A549 (cell line): ENCODE data around the gene NID2. TPM values are rescaled to one million over a fixed set of nuclear protein-coding genes. Genes with fewer than 3 reads are reported as not detected.
A peak's percentile ranks its signal among the peaks of the same experiment; 100 is the strongest.

ENCODE experiments used
- ATAC-seq, 2 experiments: fragments of 200-7000 bp in 1 of 2; fragments of >200 bp in 1 of 2; cut with Nextera tagmentation in 1 of 2; cut with Tn5 transposase in 1 of 2; 3 replicates each; pipeline versions ENCODE4 v1.8.0 to v1.9.1; 2018 to 2020; ENCODE audit warnings: mild to moderate bottlenecking in 1 of 2, moderate library complexity in 1 of 2
- CTCF ChIA-PET: fragments of 300-600 bp; sonication (Branson Sonifier 250); formaldehyde crosslinking; extraction: SDS; loops from one replicate; lab custom pipeline; 2021; ENCODE audit warnings: antibody characterized with exemption, inconsistent platforms; lab: Yijun Ruan, JAX
- POLR2A ChIA-PET: fragments of 350-600 bp; formaldehyde crosslinking; extraction: SDS; loops from one replicate; lab custom pipeline; 2021; ENCODE audit warnings: antibody characterized with exemption, inconsistent platforms; lab: Yijun Ruan, JAX
- DNase-seq, 2 experiments: peaks; one replicate each; pipeline versions ENCODE4 v3.0.0 to v3.0.0-alpha.2; 2011 to 2016; ENCODE audit warnings: low read depth in 1 of 2, low spot score in 1 of 2
- FAIRE-seq: peaks from 2 replicates; lab custom pipeline; 2011; peaks lifted over from hg19 to GRCh38; lab: Jason Lieb, UNC
- H3K27ac ChIP-seq, 2 experiments: fragments of >200 bp; sonication (Bioruptor Twin); formaldehyde crosslinking; 3 replicates each; pipeline ENCODE4 v1.5.1; 2016 to 2017
- H3K4me1 ChIP-seq: fragments of >200 bp; sonication (Bioruptor Twin); formaldehyde crosslinking; 3 replicates; pipeline ENCODE4 v1.6.1; 2016
- H3K4me2 ChIP-seq: fragments of >200 bp; sonication (Bioruptor Twin); formaldehyde crosslinking; 3 replicates; pipeline ENCODE4 v1.6.1; 2016
- H3K4me3 ChIP-seq: fragments of >200 bp; sonication (Bioruptor Twin); formaldehyde crosslinking; 3 replicates; pipeline ENCODE4 v1.5.1; 2016
- H3K9me3 ChIP-seq: fragments of >200 bp; sonication (Bioruptor Twin); formaldehyde crosslinking; 3 replicates; pipeline ENCODE4 v1.6.1; 2016
- CBX8 ChIP-seq: fragments of 200-600 bp; sonication (generic); IDR thresholded peaks from 2 replicates; pipeline ENCODE4 v1.6.1; 2016
- EHF ChIP-seq: fragments of 250-450 bp; sonication (Bioruptor Pico); IDR thresholded peaks from 2 replicates; pipeline ENCODE4 v1.5.0; 2020; ENCODE audit warnings: mild to moderate bottlenecking
- ELK1 ChIP-seq: fragments of 150-350 bp; IDR thresholded peaks from 2 replicates; pipeline ENCODE4 v1.6.1; 2014; ENCODE audit warnings: low read depth, mild to moderate bottlenecking, low read length
- HOXB5 ChIP-seq: fragments of 250-450 bp; sonication (Bioruptor Pico); IDR thresholded peaks from 2 replicates; pipeline ENCODE4 v1.5.0; 2020; ENCODE audit warnings: mild to moderate bottlenecking, moderate library complexity
- MAFK ChIP-seq: fragments of 450-650 bp; IDR thresholded peaks from 2 replicates; pipeline ENCODE4 v1.6.1; 2014; ENCODE audit not compliant: partially characterized antibody
- NPAS2 ChIP-seq: fragments of 250-450 bp; sonication (Bioruptor Pico); IDR thresholded peaks from 2 replicates; pipeline ENCODE4 v1.8.0; 2022; ENCODE audit warnings: mild to moderate bottlenecking, moderate library complexity, borderline replicate concordance
- RAD21 ChIP-seq, 2 experiments: fragments of >200 bp in 1 of 2; sonication (Bioruptor Twin) in 1 of 2; formaldehyde crosslinking in 1 of 2; IDR thresholded peaks in 1 of 2; conservative IDR thresholded peaks in 1 of 2; 2 replicates in 1 of 2; 3 replicates in 1 of 2; pipeline ENCODE4 v1.6.1; 2012 to 2018; ENCODE audit warnings: inconsistent platforms in 1 of 2
- RCOR1 ChIP-seq: fragments of 150-350 bp; IDR thresholded peaks from 2 replicates; pipeline ENCODE4 v1.6.1; 2014; ENCODE audit warnings: antibody characterized with exemption, low read length, low read depth
- REST ChIP-seq: fragments of 200-600 bp; sonication (generic); IDR thresholded peaks from 2 replicates; pipeline ENCODE4 v1.6.1; 2016; ENCODE audit warnings: antibody characterized with exemption, mild to moderate bottlenecking, moderate library complexity
- RNF2 ChIP-seq: fragments of 200-600 bp; sonication (generic); IDR thresholded peaks from 2 replicates; pipeline ENCODE4 v1.6.1; 2016; ENCODE audit warnings: low read depth, mild to moderate bottlenecking, antibody characterized with exemption, moderate library complexity, borderline replicate concordance
- ZSCAN20 ChIP-seq: fragments of 250-450 bp; sonication (Bioruptor Pico); IDR thresholded peaks from 2 replicates; pipeline ENCODE4 v1.8.0; 2022; ENCODE audit warnings: mild to moderate bottlenecking, moderate library complexity
- WGBS: methylation state at CpG from one replicate; pipeline ENCODE4 v1.1.6; 2017; ENCODE audit errors: missing lambda C conversion rate; 5-methylcytosine and 5-hydroxymethylcytosine counted together
- polyA plus RNA-seq, 4 experiments: library from polyadenylated mRNA; depleted of rRNA in 3 of 4; stranded (reverse); fragments of >200 nt; fragmentation: RNase III in 1 of 4; extraction: RNeasy Plus Mini Kit Qiagen cat#74134 plus additional on column Dnase treatment in 1 of 4; gene quantifications; 2 replicates in 3 of 4; 3 replicates in 1 of 4; pipeline ENCODE4 v1.2.3, GENCODE V29; 2011 to 2017
- TF ChIP-seq, protein P1 (sequence below): fragments of >200 bp; sonication (Bioruptor Twin); formaldehyde crosslinking; IDR thresholded peaks from 3 replicates; pipeline ENCODE4 v1.6.1; 2016
- TF ChIP-seq, protein P2 (sequence below): fragments of 450-650 bp; IDR thresholded peaks from 2 replicates; pipeline ENCODE4 v1.6.1; 2014; ENCODE audit warnings: antibody characterized with exemption

Gene NID2
- polyA plus RNA-seq, 2 of the 4 experiments (the other 2 are of a cell fraction): 7.3 to 20.6 TPM

- no peak for DNase-seq
- H3K4me2 ChIP-seq: peak overlapping the region; percentile 90; the same call in 2 of the 3 replicates
- ATAC-seq: no peak
- H3K9me3 ChIP-seq: no peaks in the 10 kb centered on the region
- FAIRE-seq: no peak
- ChIA-PET CTCF (interaction anchor here (3.1 to 4.9 kb wide), 3 partner anchors 11 to 61 kb away, joined by 7 to 39 read pairs (median 23); no protein-coding TSS in a partner anchor), POLR2A (no interaction called here)
- 0 out of 3 replicates have a peak, but pooled peaks cover 5% of the 10 kb centered on the region for H3K4me1 ChIP-seq
- no peak overlapping the region for H3K4me3 ChIP-seq
- TF ChIP-seq MAFK: no peak
- peak; percentile 95; the same call in 1 of the 2 replicates for TF ChIP-seq RNF2
- peak; percentile 86 for TF ChIP-seq CBX8
- H3K27ac ChIP-seq: peak overlapping the region in 1 of 2 experiments; percentile 82; a peak in 1 of 6 replicates
- WGBS: 80% methylated on average over 3 of the region's 3 CpGs
Measured at GRCh38 chr14:52070051-52070431, 1.2 kb upstream of the NID2 start.

- CTCF ChIA-PET: interaction anchor here (1.0 to 4.9 kb wide), 8 partner anchors 8 to 91 kb away, joined by 3 to 39 read pairs (median 7); no protein-coding TSS in a partner anchor
- Histone ChIP-seq H3K27ac (peak overlapping the region; percentile 60 to 82), H3K9me3 (no peaks in the 10 kb centered on the region), H3K4me2 (peak overlapping the region; percentile 90), H3K4me3 (peak overlapping the region; percentile 64), H3K4me1 (0 out of 3 replicates have a peak, but pooled peaks cover 5% of the 10 kb centered on the region)
- TF ChIP-seq, protein P1, sequence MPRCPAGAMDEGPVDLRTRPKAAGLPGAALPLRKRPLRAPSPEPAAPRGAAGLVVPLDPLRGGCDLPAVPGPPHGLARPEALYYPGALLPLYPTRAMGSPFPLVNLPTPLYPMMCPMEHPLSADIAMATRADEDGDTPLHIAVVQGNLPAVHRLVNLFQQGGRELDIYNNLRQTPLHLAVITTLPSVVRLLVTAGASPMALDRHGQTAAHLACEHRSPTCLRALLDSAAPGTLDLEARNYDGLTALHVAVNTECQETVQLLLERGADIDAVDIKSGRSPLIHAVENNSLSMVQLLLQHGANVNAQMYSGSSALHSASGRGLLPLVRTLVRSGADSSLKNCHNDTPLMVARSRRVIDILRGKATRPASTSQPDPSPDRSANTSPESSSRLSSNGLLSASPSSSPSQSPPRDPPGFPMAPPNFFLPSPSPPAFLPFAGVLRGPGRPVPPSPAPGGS: no peak
- TF ChIP-seq RCOR1 (no peak), EHF (CRISPR knock-in tag) (no peak), ZSCAN20 (CRISPR knock-in tag) (no peak), ELK1 (no peak), REST (no peak)
- ATAC-seq: peak; percentile 55 to 62; a peak in 5 of 6 replicates
- POLR2A ChIA-PET: interaction anchor here (1.3 kb wide), 2 partner anchors 8 to 11 kb away, joined by 5 read pairs; no protein-coding TSS in a partner anchor
- no peak for FAIRE-seq
- DNase-seq: no peak
- WGBS: 88% methylated on average over 30 of the region's 54 CpGs
Measured at GRCh38 chr14:52069307-52070050, 620 bp upstream of the NID2 start.

- Histone ChIP-seq H3K9me3 (no peaks in the 10 kb centered on the region), H3K4me1 (0 out of 3 replicates have a peak, but pooled peaks cover 5% of the 10 kb centered on the region), H3K27ac (peak overlapping the region; percentile 60 to 82), H3K4me2 (peak overlapping the region; percentile 90), H3K4me3 (peak overlapping the region; percentile 64)
- TF ChIP-seq HOXB5 (CRISPR knock-in tag) (no peak), ELK1 (no peak), RAD21 (conservative IDR thresholded peaks at IDR 0.05 in 1 of 2, IDR thresholded peaks at IDR 0.05 in 1 of 2) (no peak), NPAS2 (CRISPR knock-in tag) (no peak)
- TF ChIP-seq, protein P2, sequence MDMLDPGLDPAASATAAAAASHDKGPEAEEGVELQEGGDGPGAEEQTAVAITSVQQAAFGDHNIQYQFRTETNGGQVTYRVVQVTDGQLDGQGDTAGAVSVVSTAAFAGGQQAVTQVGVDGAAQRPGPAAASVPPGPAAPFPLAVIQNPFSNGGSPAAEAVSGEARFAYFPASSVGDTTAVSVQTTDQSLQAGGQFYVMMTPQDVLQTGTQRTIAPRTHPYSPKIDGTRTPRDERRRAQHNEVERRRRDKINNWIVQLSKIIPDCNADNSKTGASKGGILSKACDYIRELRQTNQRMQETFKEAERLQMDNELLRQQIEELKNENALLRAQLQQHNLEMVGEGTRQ: no peak
- POLR2A ChIA-PET: no interaction called here
- ATAC-seq: peak; percentile 71 to 76
- peak in 1 of 2 experiments; percentile 13 for DNase-seq
- CTCF ChIA-PET: interaction anchor here (0.9 to 4.9 kb wide), 8 partner anchors 9 to 359 kb away, joined by 3 to 39 read pairs (median 6); no protein-coding TSS in a partner anchor
- no peak for FAIRE-seq
- WGBS: 27% methylated on average over 45 of the region's 49 CpGs
Measured at GRCh38 chr14:52067873-52068614, 815 bp downstream of the NID2 start.
